IPS-18c (cell line): ENCODE results near the gene TGFBR2.

Experiments used
- H3K4me3 ChIP-seq: 2 replicates; pipeline ENCODE4 v1.7.0; 2013; ENCODE audit warnings: low read depth, mild to moderate bottlenecking, low read length, moderate library complexity; ENCODE audit not compliant: insufficient read depth
- H3K9me3 ChIP-seq: one replicate; pipeline ENCODE4 v1.6.1; 2013; ENCODE audit warnings: mild to moderate bottlenecking, low read length, moderate library complexity; ENCODE audit not compliant: control insufficient read depth, insufficient read depth

The TGFBR2 gene

GRCh38 chr3:30672959-30673358 lies 66.6 kb downstream of the TGFBR2 start:
- no peaks in the 10 kb centered on the region for H3K9me3 ChIP-seq
- no peak overlapping the region for H3K4me3 ChIP-seq

GRCh38 chr3:30673425-30674341 lies 67.3 kb downstream of the TGFBR2 start:
- Histone ChIP-seq H3K9me3 (no peaks in the 10 kb centered on the region), H3K4me3 (no peak overlapping the region)

- no peak overlapping the region for H3K4me3 ChIP-seq
Observed at GRCh38 chr3:30675006-30675405, 68.6 kb downstream of the TGFBR2 start.

GRCh38 chr3:30675774-30676173 lies 69.4 kb downstream of the TGFBR2 start:
- H3K9me3 ChIP-seq, result no peaks in the 10 kb centered on the region
- no peak overlapping the region for H3K4me3 ChIP-seq

More at GRCh38 chr3:30675006-30675405, 68.6 kb downstream of the TGFBR2 start:
- H3K9me3 ChIP-seq, result no peaks in the 10 kb centered on the region

- Histone ChIP-seq H3K4me3 (no peak overlapping the region), H3K9me3 (no peaks in the 10 kb centered on the region)
Observed at GRCh38 chr3:30676424-30677346, 70.3 kb downstream of the TGFBR2 start.

GRCh38 chr3:30677347-30677685 lies 70.9 kb downstream of the TGFBR2 start:
- no peak overlapping the region for H3K4me3 ChIP-seq
- H3K9me3 ChIP-seq, result no peaks in the 10 kb centered on the region

- Histone ChIP-seq H3K9me3 (no peaks in the 10 kb centered on the region), H3K4me3 (no peak overlapping the region)
Observed at GRCh38 chr3:30679045-30679444, 72.6 kb downstream of the TGFBR2 start.

- Histone ChIP-seq H3K4me3 (no peak overlapping the region), H3K9me3 (no peaks in the 10 kb centered on the region)
Observed at GRCh38 chr3:30680789-30681648, 74.6 kb downstream of the TGFBR2 start.

GRCh38 chr3:30681649-30682211 lies 75.3 kb downstream of the TGFBR2 start:
- no peak overlapping the region for H3K4me3 ChIP-seq

GRCh38 chr3:30682434-30683155 lies 76.2 kb downstream of the TGFBR2 start:
- Histone ChIP-seq H3K4me3 (no peak overlapping the region), H3K9me3 (no peaks in the 10 kb centered on the region)

More at GRCh38 chr3:30681649-30682211, 75.3 kb downstream of the TGFBR2 start:
- H3K9me3 ChIP-seq, result no peaks in the 10 kb centered on the region

- Histone ChIP-seq H3K9me3 (no peaks in the 10 kb centered on the region), H3K4me3 (no peak overlapping the region)
Observed at GRCh38 chr3:30683769-30684168, 77.4 kb downstream of the TGFBR2 start.

- no peaks in the 10 kb centered on the region for H3K9me3 ChIP-seq
- H3K4me3 ChIP-seq, result no peak overlapping the region
Observed at GRCh38 chr3:30684356-30684755, 78.0 kb downstream of the TGFBR2 start.

GRCh38 chr3:30685267-30685667 lies 78.9 kb downstream of the TGFBR2 start:
- H3K4me3 ChIP-seq, result no peak overlapping the region
- H3K9me3 ChIP-seq, result no peaks in the 10 kb centered on the region

GRCh38 chr3:30686176-30686575 lies 79.8 kb downstream of the TGFBR2 start:
- Histone ChIP-seq H3K4me3 (no peak overlapping the region), H3K9me3 (no peaks in the 10 kb centered on the region)

- Histone ChIP-seq H3K9me3 (no peaks in the 10 kb centered on the region), H3K4me3 (no peak overlapping the region)
Observed at GRCh38 chr3:30686799-30687198, 80.4 kb downstream of the TGFBR2 start.

- no peak overlapping the region for H3K4me3 ChIP-seq
- no peaks in the 10 kb centered on the region for H3K9me3 ChIP-seq
Observed at GRCh38 chr3:30687930-30688570, 81.6 kb downstream of the TGFBR2 start.
